HFFc6 (cell line): ENCODE data around the gene BCL2L13. TPM values are rescaled to one million over a fixed set of nuclear protein-coding genes. Genes with fewer than 3 reads are reported as not detected.

ENCODE experiments used
- DNase-seq: peaks from one replicate; pipeline ENCODE4 v3.0.0-alpha.2; 2018
- H3K27ac Mint-ChIP-seq: 2 replicates; pipeline ENCODE4 v1.8.0; 2020; ENCODE audit warnings: mild to moderate bottlenecking, mixed read lengths
- H3K27me3 Mint-ChIP-seq: 2 replicates; pipeline ENCODE4 v1.8.0; 2021; ENCODE audit warnings: mild to moderate bottlenecking, moderate library complexity, mixed read lengths; ENCODE audit not compliant: insufficient read depth
- H3K36me3 Mint-ChIP-seq: 2 replicates; pipeline ENCODE4 v1.8.0; 2021; ENCODE audit warnings: low read depth, mixed read lengths
- H3K4me1 Mint-ChIP-seq: 2 replicates; pipeline ENCODE4 v1.8.0; 2020; ENCODE audit warnings: low read depth, mixed read lengths
- H3K4me3 Mint-ChIP-seq: 2 replicates; pipeline ENCODE4 v1.8.0; 2020; ENCODE audit warnings: mild to moderate bottlenecking, moderate library complexity, mixed read lengths
- H3K9me3 Mint-ChIP-seq: 2 replicates; pipeline ENCODE4 v1.8.0; 2020; ENCODE audit warnings: mild to moderate bottlenecking, mixed read lengths
- CTCF ChIP-seq: fragments of 200-600 bp; sonication (generic); IDR thresholded peaks from 2 replicates; pipeline ENCODE4 v1.5.0; 2021; ENCODE audit warnings: antibody characterized with exemption, mild to moderate bottlenecking
- long read RNA-seq: library from polyadenylated mRNA; unstranded; transcript quantifications from one replicate; pipeline ENCODE4 v2.0.0, GENCODE V29; 2019
- total RNA-seq, 6 experiments: library from RNA; stranded (reverse); fragmentation: NEBNext Ultra II Directional; extraction: Animal tissue kit (Norgen Biotek cat#: 25700); gene quantifications; 2 replicates in 1 of 6; 3 replicates in 5 of 6; pipeline ENCODE4 v1.2.3, GENCODE V29; 2021

Gene BCL2L13
- 10 to 100 TPM; 46.7 to 53.1 (median 49.7) TPM for total RNA-seq
- long read RNA-seq, full-length matches to known transcripts: 28 of 55 reads
- long read RNA-seq, partial matches to known transcripts: 16 of 55 reads
- long read RNA-seq, other reads (novel, unspliced or antisense): 11 of 55 reads

GRCh38 chr22:17638432-17639246 is at the start of gene BCL2L13:
BCL2L13 (plus strand) TSS chr22:17638757; CDS start chr22:17655712, 16,955 bp downstream.
- Mint-ChIP-seq H3K4me3 (peak within 1 kb of the TSS; percentile 95), H3K27me3 (peaks cover 5% of the 10 kb centered on the region; the same call in 1 of the 2 replicates), H3K36me3 (peaks cover 22% of the 10 kb centered on the region), H3K9me3 (no peaks in the 10 kb centered on the region), H3K4me1 (peaks cover 22% of the 10 kb centered on the region), H3K27ac (peak within 1 kb of the TSS; percentile 99)
- peak; percentile 84 for DNase-seq
- TF ChIP-seq CTCF: peak; percentile 25; the same call in 1 of the 2 replicates

- Mint-ChIP-seq H3K36me3 (peaks cover 24% of the 10 kb centered on the region), H3K9me3 (no peaks in the 10 kb centered on the region), H3K4me1 (no peaks in the 10 kb centered on the region), H3K27ac (no peak overlapping the region), H3K27me3 (no peaks in the 10 kb centered on the region), H3K4me3 (no peak overlapping the region)
- DNase-seq: no peak
- TF ChIP-seq CTCF: no peak
Observed at GRCh38 chr22:17589810-17590375, 48.7 kb upstream of the BCL2L13 start.

- Mint-ChIP-seq H3K4me3 (no peak overlapping the region), H3K4me1 (no peaks in the 10 kb centered on the region), H3K27me3 (no peaks in the 10 kb centered on the region), H3K36me3 (peaks cover 24% of the 10 kb centered on the region), H3K9me3 (no peaks in the 10 kb centered on the region), H3K27ac (no peak overlapping the region)
- no peak for DNase-seq
- TF ChIP-seq CTCF: no peak
Observed at GRCh38 chr22:17590586-17590985, 48.0 kb upstream of the BCL2L13 start.

- H3K36me3 Mint-ChIP-seq: peaks cover 29% of the 10 kb centered on the region
- TF ChIP-seq CTCF: no peak
Observed at GRCh38 chr22:17592201-17592600, 46.4 kb upstream of the BCL2L13 start.

GRCh38 chr22:17596226-17596625 is 42.3 kb upstream of the BCL2L13 start:
- DNase-seq: no peak
- no peaks in the 10 kb centered on the region for H3K9me3 Mint-ChIP-seq
- H3K4me1 Mint-ChIP-seq: peaks cover 7% of the 10 kb centered on the region; the same call in 1 of the 2 replicates
- 0 out of 2 replicates have a peak, but pooled peaks cover 2% of the 10 kb centered on the region for H3K27me3 Mint-ChIP-seq
- TF ChIP-seq CTCF: no peak
- peaks cover 37% of the 10 kb centered on the region for H3K36me3 Mint-ChIP-seq
- peak overlapping the region; percentile 76; the same call in 1 of the 2 replicates for H3K27ac Mint-ChIP-seq
- H3K4me3 Mint-ChIP-seq: no peak overlapping the region

More at GRCh38 chr22:17592201-17592600, 46.4 kb upstream of the BCL2L13 start:
- Mint-ChIP-seq H3K27ac (no peak overlapping the region), H3K9me3 (no peaks in the 10 kb centered on the region), H3K27me3 (0 out of 2 replicates have a peak, but pooled peaks cover 2% of the 10 kb centered on the region), H3K4me3 (no peak overlapping the region), H3K4me1 (no peaks in the 10 kb centered on the region)
- DNase-seq: no peak
